Measurements from ENCODE around the gene MAP1S.

The MAP1S gene, protein sequence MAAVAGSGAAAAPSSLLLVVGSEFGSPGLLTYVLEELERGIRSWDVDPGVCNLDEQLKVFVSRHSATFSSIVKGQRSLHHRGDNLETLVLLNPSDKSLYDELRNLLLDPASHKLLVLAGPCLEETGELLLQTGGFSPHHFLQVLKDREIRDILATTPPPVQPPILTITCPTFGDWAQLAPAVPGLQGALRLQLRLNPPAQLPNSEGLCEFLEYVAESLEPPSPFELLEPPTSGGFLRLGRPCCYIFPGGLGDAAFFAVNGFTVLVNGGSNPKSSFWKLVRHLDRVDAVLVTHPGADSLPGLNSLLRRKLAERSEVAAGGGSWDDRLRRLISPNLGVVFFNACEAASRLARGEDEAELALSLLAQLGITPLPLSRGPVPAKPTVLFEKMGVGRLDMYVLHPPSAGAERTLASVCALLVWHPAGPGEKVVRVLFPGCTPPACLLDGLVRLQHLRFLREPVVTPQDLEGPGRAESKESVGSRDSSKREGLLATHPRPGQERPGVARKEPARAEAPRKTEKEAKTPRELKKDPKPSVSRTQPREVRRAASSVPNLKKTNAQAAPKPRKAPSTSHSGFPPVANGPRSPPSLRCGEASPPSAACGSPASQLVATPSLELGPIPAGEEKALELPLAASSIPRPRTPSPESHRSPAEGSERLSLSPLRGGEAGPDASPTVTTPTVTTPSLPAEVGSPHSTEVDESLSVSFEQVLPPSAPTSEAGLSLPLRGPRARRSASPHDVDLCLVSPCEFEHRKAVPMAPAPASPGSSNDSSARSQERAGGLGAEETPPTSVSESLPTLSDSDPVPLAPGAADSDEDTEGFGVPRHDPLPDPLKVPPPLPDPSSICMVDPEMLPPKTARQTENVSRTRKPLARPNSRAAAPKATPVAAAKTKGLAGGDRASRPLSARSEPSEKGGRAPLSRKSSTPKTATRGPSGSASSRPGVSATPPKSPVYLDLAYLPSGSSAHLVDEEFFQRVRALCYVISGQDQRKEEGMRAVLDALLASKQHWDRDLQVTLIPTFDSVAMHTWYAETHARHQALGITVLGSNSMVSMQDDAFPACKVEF

DNA sequence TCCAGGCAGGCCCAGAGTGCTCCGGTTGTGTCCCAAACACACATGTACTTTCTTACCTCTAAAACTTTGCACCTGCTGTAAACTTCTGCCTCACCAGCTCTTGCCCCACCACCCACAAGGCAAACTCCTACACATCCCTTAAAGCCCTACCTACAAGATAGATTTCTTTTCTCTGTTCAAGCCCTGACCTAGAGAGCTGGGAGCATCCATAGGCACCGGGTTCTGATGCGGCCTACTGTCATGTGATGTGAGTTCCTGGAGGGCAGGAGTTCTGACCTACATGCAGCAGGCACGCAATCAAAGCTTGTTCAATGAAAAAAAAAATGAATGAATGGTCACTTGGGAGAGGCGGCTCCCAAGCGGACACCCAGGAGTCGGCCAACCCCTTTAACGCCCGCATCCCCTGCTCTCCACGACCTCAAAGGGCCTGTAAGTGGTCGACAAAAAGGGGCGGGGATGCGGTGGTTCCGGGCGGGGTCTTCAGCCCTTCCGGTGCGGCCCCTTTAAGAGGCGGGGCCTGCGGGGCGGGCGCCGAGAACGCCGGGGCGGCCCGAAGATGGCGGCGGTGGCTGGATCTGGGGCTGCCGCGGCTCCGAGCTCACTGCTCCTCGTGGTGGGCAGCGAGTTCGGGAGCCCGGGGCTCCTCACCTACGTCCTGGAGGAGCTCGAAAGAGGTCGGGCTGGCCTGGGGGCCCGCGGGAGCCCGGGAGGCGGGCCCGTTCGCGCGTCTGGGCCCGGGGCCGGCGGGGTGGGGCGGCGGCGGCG lies at the start of gene MAP1S:
MAP1S (plus strand) TSS at position 534 of the 765 bp plus-strand sequence; CDS start at position 557, 23 bp downstream.
- DNase-seq: peak; percentile 74

DNA sequence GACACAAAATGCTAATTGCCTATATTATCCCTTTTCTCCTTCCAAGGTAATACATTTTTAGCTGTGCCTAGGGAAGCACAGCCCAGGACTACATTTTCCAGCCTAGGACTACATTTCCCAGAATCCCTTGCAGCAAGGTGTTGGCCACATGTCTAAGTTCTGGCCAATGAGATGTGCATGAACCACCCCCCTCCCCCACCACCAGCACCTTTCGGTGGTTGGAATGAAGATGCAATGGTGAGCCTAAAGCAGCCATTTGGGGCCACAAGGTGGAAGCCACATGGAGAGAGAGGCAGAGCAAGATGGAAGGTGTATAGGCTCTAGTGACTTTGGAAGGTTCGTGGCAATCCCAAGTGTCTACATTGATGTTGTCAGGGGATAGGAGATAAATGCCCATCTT lies 47.4 kb upstream of the MAP1S start:
- DNase-seq: no peak

DNA sequence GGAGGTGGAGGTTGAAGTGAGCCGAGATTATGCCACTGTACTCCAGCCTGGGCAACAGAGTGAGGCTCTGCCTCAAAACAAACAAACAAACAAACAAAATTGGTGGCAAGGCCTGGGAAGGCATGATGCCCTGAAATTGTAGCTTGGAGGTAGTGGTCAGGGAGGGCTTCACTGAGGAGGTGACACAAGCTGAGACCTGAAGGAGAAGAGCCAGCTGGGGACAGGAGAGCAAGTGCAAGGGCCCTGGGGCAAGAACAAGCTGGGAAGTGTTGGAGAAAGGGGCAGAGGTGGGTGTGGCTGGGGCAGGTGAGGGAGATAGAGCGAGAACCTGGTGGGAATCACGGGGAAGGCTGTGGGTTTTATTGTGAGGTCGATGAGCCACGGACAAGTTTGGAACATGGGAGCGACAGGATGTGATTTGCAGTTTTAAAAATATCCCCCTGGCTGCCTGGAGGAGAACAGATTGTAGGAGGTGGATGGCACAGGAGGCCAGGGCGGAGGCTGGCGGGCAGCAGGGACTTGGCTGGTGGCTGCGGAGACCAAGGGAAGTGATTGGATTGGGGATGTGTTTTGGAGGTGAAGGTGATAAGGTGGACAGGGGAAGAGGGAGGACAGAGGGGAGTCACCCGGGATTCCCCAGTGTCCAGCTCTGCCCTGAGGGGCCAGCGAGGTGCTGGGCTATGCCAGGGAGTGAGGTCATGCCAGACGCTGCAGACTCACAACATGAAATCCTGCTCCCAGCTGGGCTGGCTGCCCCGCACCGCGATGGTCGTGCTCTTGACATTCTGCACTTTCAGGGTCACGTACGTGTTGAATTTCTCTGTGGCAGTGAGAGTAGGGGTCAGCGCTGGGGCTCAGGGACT lies 45.1 kb upstream of the MAP1S start:
- no peak for DNase-seq

DNA sequence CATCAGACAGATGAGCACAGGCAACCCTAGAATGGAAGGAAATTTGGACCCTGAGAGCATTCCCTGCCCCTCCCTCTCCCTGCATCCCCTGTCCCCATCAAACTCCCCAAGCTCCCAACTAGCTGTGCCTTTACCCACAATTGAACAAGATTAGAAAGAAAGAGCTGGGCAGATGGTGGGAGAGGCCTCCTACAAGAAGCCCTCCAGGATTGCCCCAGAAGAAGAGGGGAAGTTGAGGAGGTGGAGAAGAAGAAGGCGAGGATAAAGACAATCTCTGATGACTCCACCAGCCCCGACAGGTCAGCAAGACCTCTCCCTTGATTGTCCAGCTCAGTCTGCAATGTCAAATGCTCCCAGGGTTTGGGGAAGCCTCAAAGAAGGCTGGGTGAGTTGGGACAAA lies 43.0 kb upstream of the MAP1S start:
- DNase-seq: no peak

DNA sequence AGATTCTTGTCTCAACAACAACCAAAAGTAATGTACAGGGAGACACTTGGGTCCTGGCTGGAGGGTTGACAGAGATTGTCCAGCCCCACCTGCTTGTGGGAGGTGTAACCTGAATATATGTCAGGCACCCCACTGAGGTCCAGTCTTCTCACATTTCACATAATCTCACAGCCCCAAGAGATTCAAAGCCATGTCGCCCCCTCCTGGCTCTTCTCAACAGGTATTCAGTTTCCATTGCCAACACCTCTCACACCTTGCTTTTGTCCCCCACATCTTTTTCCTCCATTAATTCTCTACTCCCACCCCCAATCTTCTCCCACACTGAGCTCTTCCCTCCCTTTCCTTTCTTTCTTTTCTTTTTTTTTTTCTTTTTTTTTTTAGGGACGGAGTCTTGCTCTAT lies 42.3 kb upstream of the MAP1S start:
- DNase-seq: no peak

DNA sequence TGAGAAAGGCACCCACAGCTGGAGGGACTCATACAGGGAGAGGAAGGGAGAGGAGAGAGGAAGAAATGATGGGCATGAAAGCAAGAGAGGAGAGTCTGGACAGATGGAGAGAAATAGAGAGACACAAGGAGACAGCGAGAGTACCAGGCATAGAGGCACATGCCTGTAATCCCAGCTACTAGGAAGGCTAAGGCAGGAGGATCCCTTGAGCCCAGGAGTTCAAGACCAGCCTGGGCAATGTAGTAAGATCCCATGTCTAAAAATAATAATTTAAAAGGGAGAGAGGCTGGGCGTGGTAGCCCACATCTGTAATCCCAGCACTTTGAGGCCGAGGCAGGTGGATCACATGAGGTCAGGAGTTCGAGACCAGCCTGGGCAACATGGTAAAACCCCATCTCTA lies 40.4 kb upstream of the MAP1S start:
- DNase-seq: no peak

DNA sequence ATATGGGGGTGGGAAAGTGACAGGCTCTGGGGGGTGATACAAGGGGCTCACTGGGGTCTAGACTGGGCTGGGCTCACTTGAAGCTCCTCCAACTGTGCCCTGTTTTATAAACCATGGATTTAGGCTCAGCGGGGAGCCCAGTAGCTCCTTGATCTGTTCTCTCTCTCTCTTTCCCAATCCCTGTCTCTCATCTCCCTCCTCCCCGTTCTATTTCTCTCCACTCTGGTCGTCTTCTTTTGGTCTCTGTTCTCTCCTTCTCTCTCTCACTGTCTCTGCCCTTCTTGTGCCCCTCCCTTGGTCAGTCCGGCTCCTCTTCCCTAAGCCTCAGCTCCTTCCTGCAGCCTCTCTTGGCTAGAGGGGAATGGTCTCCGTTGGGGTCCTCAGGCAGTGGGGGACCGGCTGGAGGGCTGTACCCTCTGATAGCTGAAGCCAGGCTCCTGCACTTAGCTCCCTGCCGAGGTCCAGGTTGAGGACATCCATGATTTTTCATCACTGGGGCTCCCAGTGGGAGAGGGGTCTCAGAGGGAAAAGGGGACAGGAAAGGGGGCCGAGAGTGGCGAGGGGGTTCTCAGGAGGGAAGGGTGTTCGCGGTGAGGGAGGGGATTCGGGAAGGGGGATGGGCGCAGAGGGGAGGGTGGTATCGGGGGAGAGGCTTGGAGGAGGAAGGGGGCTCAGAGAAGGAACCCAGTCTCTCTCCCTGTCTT lies 39.6 kb upstream of the MAP1S start:
- no peak for DNase-seq

DNA sequence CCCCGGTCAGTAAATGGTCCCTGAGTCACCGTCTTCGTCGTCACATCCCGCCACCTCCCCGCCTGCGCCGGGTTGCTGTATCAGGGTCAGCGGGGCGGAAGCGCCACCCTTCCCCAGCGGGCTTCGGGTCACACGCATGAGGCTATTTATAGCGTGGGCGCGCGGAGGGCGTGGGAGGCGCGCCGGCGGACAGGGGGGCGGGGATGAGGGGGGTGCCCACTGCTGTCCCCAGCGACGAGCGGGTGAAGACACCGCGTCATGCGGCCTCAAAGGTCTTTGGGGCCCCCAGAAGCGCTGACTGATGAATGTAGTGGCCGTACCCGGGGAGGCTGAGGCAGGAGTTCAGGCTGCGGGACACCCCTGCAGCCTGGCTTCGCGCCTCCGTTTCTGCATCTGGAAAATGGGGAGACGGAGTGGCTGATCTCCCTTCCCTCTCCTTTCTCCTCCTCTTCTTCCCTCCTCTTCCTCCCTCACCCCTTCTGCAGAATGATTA lies 39.0 kb upstream of the MAP1S start:
- peak; percentile 27 for DNase-seq

DNA sequence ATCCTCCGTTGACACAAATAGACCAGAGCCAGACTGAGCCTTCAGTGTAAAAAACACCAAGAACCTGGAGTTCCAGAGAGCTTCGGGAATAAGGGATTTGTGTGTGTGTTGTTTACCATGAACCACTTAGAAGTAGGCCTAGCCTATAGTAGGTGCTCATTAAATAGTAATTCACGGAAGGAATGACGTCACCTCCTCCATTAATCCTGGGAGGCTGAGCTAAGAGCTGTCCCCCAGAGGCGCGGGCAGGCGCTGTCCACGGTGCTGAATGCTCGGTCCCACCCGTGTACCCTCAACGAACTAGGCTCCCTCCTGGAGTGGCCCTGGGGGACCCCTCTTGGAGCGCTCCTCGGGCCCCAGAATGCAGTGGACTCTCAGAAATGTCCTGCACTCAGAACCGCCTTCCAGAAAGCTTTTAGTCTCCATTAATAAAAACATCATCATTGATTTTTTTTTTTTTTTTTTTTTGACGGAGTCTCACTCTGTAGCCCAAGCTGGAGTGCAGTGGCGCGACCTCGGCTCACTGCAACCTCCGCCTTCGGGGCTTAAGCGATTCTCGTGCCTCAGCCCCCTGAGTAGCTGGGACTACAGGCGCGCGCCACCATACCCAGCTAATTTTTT lies 37.7 kb upstream of the MAP1S start:
- DNase-seq: peak; percentile 42

DNA sequence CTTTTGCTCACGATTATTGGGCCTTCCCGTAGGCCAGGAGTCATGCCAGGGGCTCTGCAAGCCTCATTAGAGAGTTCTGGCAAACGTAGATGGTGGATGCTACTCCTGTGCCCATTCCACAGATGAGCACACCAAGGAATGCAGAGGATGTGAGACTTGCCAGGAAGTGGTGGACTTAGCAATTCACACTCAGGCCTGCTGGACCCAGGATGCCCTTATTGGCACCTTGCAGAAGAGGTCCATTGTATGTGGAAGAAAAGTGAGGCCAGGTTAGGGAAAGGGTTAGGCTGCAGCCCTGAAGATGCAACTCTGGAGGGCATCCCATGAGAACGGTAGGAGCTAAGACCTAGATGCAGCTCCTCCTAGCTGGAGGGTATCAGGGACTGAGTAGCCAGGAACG lies 37.0 kb upstream of the MAP1S start:
- DNase-seq: no peak

DNA sequence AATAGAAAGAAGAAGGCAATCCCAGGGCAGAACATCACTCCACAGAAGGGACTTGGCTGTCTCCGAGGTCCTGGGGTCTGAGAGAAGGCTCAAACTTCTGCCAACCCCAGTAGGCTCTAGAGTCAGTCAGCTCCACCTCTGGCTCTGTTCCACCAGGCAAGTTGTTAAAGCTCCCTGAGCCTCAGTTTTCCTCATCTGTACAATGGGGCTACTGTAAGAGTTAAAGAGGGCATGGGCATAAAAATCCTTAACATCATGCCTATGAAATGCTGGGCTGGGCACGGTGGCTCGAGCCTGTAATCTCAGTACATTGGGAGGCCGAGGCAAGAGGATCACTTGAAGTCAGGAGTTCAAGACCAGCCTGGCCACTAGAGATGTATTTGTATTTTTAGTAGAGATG lies 36.2 kb upstream of the MAP1S start:
- no peak for DNase-seq

DNA sequence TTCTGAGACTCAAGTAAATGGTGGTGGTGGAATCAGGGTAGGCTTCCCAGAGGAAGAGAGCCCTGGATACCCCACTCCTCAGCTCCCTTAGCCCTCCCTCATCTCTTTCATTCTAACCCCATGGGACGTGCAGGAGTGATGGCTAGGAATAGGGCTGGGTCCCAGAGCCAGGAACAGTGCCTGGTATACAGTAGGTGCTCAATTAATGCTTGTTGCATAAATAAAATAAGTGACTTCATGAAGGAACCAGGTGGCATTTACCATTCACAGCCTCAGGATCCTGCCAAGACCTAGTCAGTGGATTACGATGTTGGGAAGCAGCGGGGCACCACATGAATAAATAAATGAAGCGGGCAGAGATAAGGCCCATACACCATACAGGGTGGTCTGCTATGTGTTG lies 35.0 kb upstream of the MAP1S start:
- DNase-seq: no peak

DNA sequence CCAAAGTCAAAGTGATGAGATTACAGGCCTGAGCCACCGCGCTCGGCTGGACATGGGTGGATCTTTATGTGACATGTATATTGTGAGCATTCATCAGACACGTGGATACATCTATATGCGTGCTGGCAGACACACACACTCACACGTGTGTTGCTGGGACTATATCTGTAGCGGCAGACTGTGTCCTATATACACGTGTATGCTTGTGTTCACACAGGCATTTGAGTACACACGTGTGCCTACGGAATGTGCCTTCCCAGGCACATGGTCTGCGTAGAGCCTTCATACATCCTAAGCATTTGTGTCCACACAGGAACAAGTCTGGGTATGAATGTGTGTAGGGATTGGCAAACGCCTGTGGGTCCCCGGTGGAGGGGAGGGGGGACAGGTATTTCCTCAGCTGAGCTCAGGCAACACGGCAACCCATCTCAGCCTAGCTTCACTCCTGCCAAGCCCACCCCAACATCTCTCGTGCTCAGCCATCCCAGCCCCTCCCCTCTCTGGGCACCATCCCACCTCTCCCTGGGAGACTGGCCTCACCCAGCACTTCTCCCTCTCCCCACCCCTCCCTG lies 33.7 kb upstream of the MAP1S start:
- DNase-seq: no peak

DNA sequence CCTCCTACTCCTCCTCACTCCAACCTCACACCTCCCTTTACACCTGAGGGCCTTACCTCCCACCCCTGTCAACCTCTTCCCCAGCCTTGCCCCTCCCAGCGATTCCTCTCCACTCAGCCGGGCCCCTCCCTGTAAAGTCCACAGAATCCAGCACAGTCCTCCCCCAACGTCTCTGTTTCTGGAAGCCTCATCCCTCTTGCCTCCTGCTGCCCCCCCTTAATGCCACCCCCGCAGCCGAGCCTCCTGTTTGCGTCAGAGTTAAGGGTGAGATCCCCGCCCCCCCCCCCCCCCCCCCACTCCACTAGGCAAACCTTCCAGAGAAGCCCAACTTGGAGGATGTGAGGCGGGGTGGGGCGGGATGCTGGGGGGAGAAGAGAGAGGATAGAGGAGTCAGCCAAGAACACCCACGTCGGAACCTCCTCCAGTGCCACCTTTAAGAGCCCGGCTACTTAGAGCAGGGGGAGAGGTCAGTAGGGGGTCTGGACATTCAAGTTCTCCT lies 33.2 kb upstream of the MAP1S start:
- DNase-seq: no peak

DNA sequence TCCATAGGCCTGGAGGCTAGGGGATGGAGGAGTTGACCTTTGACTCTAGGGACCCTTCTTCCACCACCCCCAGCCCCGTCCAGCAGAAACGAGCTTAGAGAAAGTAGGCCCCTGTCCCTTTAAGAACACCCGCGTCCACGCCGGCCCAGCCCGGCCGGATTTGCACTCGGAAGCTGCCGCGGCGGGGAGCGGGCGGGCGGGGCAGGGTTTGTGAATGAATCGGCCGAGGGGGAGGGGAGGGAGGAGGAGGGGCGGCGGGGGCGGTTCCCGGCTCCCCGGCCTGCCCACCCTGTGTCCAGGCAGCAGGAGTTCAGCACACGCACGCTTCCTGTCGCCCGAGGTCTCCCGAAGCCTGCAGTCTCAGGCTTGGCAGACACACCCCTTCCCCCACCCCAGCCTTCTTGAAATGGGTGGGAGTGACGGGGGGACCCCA lies 32.7 kb upstream of the MAP1S start:
- no peak for DNase-seq

DNA sequence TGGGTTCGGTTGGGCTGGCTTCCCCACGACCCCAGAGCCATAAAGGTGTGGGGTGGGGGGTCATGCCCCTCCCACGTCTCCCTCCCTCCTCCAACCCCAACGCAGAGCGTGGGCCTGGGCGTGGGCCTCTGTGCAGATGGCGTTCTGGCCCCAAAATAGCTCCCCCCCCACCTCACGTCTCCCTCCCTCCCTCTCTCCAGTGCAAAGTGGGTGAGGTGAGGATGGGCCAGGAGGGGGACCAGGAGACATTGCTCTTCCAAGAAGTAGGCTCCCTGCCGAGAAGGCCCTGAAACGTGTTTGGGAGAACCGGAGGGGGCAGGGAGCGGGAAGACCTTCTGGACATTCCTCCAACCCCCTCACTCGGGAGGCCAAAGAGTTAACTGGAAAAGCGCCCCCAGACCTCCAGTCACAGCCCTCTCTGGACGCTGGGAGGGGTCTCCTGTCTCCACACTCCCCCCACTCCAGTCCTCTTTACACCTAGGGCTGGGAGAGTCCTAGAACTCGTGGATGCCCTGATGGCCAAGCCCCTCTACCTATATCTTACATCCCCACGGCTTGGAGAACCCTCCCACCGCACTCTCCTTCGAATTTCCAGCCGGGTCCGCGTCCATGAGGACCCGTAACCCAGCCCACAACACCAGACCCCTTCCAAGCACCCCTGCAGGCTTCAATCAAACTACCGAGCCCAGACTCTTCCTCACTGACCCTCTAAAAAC lies 32.0 kb upstream of the MAP1S start:
- DNase-seq: no peak

DNA sequence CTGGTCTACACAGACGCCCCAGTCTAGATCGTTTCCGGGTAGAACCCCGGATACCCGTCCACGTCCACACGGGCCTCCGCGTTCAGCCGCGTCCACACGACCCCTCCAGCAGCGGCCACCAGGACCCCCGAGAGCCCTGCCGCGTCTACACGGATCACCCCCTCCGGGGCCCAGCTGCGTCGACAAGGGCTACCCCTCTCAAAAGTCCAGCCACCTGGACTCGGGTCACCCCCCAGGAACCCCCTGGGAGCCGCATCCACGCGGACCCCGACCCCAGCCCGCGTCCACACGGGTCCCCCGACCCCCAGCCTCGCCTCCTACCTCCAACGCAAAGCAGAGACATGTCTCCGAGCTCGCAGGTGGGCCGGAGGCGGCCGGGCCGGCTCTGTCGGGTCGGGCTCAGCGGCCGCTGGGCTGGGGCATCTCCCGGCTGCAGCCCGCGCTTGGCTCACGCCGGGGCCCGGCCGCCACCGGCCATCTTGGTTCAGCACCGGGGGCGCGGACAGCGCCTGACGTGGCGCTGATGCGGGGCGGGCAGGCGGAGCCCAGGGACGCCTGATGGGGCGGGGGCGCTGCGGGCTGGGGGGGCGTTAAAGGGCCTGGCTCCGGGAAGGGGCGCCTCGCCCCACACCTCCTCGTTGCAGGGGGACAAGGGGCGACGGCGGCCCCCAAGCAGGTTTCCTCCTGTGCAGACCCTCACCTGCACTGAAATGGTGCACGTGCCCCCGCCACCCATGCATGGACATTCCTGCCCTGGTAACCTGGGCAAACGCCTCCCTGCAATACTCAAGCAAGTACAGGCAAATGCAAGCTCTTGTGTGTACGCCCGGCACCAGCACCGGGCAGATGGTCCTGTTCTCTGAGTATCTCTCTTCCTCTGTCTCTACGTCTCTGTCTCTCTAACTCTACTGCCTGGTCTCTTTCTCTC lies 31.2 kb upstream of the MAP1S start, which contains the start of gene UNC13A:
UNC13A (minus strand) TSS at position 498 of the 928 bp plus-strand sequence; CDS start at position 343, 155 bp downstream.
- peak; percentile 59 for DNase-seq

All from stimulated activated CD4-positive, alpha-beta T cell treated with anti-CD3 and anti-CD28 coated beads, Interleukin-4, amount 100 ng/mL, for 1 hour (primary cell).